NCI-H524 (cell line): ENCODE measurements around the gene LITAF.
A peak's percentile ranks its signal among the peaks of the same experiment; 100 is the strongest.

Source experiments
- DNase-seq, 2 experiments: peaks; one replicate each; lab custom pipeline; 2025; lab: John Stamatoyannopoulos, UW

LITAF gene

DNA sequence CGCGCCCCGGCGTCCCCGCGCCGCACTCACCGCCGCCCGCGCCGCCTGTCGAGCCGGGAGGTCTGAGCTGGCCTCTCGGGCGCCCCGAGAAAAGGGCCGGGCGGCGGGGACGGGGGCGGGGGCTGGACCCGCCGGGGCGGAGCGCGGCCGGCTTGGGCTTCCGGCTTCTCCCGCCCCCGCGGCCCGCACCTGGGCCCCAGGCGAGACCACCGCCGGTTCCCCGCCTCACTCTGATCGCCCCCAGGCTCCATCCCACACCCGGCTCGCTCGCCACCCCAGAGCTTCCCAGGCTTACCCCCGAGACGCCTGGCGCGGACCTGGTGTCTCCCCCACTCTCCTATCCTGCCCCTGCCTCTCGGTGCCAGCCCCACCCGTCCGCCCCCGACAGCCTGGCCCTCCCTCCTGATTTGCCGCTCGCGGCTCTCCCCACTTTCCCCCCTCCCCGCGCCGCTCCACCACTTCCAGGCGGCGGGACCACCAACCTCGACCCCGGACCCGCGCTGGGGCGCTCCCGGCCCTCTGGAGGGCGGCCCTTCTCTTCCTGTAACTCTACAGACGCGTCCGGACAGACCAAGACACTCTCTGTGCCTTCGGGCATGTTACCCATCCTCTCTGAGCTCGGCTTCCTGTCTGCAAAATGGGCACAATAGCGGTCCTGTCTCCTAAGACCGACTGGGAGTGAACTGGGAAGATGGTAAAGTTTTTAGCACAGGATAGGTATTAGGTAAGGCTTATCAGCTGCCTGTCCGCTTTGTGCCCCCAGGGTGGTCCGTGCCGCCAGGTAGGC is at the start of gene LITAF:
TSS of gene LITAF (minus strand) at position 64 of the 787 bp plus-strand sequence. CDS start 30,189 bp downstream, outside the sequence.
- DNase-seq = peak; percentile 44 to 58

GRCh38 chr16:11636172-11636721 is 49.5 kb upstream of the LITAF start:
- no peak for DNase-seq

GRCh38 chr16:11635679-11636171 is 49.0 kb upstream of the LITAF start:
- no peak for DNase-seq

- no peak for DNase-seq
Observed at GRCh38 chr16:11635113-11635652, 48.5 kb upstream of the LITAF start.

- DNase-seq = no peak
Observed at GRCh38 chr16:11634312-11634711, 47.6 kb upstream of the LITAF start.

DNA sequence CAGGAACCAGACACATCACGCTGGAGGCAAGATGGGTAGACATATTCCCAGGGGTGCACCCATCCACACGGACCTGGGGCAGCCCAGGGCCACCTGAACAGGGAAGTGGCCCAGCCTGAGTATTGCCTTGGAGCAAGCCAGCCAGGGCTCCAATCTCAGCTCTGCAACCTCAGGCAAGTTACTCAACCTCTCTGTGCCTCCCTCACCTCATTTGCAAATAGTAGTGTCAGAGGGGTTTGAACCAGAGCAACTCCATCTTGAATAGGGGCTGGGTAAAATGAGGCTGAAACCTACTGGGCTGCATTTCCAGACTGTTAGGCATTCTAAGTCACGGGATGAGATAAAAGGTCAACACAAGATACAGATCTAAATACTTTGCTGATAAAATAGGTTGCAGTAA is 46.4 kb upstream of the LITAF start:
- DNase-seq = no peak

- DNase-seq = no peak
Observed at GRCh38 chr16:11632455-11632939, 45.8 kb upstream of the LITAF start.

DNA sequence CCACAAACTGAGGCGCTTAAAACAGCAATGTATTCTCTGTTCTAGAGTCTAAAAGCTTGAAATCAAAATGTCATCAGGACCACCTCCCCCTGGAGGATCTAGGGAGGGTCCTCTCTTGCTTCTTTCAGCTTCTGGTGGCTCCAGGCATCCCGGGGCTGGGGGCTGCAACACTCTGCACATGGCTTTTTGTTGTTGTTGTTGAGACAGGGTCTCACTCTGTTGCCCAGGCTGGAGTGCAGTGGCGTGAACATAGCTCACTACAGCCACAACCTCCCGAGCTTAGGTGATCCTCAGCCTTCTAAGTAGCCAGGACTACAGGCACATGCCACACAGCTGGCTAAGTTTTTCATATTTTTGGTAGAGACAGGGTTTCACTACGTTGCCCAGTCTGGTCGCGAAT is 44.5 kb upstream of the LITAF start:
- DNase-seq = no peak

DNA sequence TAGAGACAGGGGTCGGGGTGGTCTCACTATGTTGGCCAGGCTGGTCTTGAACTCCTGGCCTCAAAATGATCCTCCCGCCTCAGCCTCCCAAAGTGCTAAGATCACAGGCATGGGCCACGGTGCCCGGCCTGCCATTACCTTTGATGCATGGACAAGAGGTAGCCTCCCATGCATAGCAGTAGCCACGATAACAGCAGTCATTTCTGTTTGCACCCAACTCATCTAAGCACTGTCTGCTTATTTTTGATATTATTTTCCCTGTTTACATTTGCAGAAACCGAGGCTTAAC is 44.0 kb upstream of the LITAF start:
- DNase-seq = no peak

- no peak for DNase-seq
Observed at GRCh38 chr16:11630046-11630767, 43.5 kb upstream of the LITAF start.

GRCh38 chr16:11629071-11630030 is 42.6 kb upstream of the LITAF start:
- DNase-seq = peak in 1 of 2 experiments; percentile 58

- no peak for DNase-seq
Observed at GRCh38 chr16:11627822-11628457, 41.2 kb upstream of the LITAF start.

- no peak for DNase-seq
Observed at GRCh38 chr16:11627292-11627663, 40.6 kb upstream of the LITAF start.

- DNase-seq = no peak
Observed at GRCh38 chr16:11626657-11627291, 40.1 kb upstream of the LITAF start.

DNA sequence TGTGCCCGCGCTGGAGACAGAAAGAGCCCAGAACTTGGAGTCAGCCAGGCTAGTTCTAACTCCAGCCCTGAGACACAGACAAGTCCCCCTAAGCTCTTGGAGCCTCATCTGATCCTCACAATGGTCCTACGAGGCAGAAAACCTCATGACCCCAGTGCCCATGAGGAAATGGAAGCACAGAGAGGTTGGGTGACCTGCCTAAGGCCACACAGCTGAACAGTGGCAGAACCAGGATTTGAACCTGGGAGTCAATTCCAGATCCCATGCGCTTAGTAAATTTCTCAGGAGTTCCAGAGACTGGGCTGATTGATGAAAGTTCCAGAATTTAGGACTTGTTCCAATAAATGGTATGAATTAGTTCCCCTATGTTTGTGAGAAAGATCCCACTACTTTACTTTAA is 39.0 kb upstream of the LITAF start:
- no peak for DNase-seq

DNA sequence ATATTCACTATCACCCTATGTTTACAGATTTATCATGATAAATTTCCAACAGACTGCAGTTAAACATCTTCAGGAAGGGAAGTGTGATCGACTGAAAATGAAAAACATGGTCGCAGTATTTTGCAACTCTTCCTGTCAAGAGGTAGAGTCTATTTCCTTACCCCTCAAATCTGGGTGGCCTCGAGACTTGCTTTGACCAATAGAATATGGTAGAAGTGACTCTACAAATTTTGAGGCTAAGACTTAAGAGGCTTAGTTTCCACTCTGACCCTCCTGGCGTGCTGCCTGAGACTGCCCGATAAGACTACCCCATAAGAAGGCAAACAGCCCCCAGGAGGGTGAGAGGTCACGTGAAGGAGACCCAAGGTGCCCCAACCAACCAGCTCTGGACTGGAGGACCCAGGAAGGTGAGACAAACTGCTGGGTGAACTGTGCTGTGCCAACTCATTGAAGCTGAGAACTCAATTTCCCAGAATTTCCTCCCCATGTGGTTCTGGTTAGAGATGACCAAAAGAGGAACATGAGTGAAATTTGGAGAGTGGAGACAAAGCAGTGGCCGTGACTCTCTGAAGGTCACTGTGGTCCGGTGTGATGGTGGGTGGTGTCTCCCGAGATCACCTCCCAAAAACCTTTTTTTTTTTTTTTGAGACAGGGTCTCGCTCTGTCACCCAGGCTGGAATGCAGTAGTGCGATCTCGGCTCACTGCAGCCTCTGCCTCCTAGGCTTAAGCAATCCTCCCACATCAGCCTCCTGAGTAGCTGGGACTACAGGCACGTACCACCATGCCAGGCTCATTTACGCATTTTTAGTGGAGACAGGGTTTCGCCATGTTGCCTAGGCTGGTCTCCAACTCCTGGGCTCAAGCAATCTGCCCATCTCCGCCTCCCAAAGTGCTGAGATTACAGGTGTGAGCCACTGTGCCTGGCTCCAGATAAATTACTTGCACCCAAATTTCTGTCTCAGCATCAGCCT is 38.2 kb upstream of the LITAF start:
- no peak for DNase-seq

- no peak for DNase-seq
Observed at GRCh38 chr16:11624205-11624604, 37.5 kb upstream of the LITAF start.

- DNase-seq = peak; percentile 38 to 63
Observed at GRCh38 chr16:11621920-11622651, 35.4 kb upstream of the LITAF start.

GRCh38 chr16:11621539-11621919 is 34.8 kb upstream of the LITAF start:
- no peak for DNase-seq
